Measurements from ENCODE around the gene ITPR1.
A peak's percentile ranks its signal among the peaks of the same experiment; 100 is the strongest.

The ITPR1 gene

GRCh38 chr3:4786431-4786830 is 293.3 kb downstream of the ITPR1 start:
- in situ Hi-C loops (cut with HindIII; ENCODE audit: low sequenced_read_pairs), result no loop called here
- no peak for TF ChIP-seq CTCF (IDR thresholded peaks at IDR 0.05; ENCODE audit: low read depth, low read length)
- no peak for DNase-seq (ENCODE audit: low read depth, low spot score)
- no peak overlapping the region for H3K4me3 ChIP-seq (ENCODE audit: low read depth, low read length)

- TF ChIP-seq CTCF (IDR thresholded peaks at IDR 0.05; ENCODE audit: low read depth, low read length), result no peak
- no peak overlapping the region for H3K4me3 ChIP-seq (ENCODE audit: low read depth, low read length)
- DNase-seq (ENCODE audit: low read depth, low spot score), result no peak
- in situ Hi-C loops (cut with HindIII; ENCODE audit: low sequenced_read_pairs), result no loop called here
These were observed 298.2 kb downstream of the ITPR1 start for GRCh38 chr3:4791358-4791757.

GRCh38 chr3:4793311-4793710 is 300.2 kb downstream of the ITPR1 start:
- in situ Hi-C loops (cut with HindIII; ENCODE audit: low sequenced_read_pairs), result no loop called here
- H3K4me3 ChIP-seq (ENCODE audit: low read depth, low read length), result no peak overlapping the region
- DNase-seq (ENCODE audit: low read depth, low spot score), result no peak
- TF ChIP-seq CTCF (IDR thresholded peaks at IDR 0.05; ENCODE audit: low read depth, low read length), result no peak

GRCh38 chr3:4794331-4794730 is 301.2 kb downstream of the ITPR1 start:
- DNase-seq (ENCODE audit: low read depth, low spot score), result no peak
- H3K4me3 ChIP-seq (ENCODE audit: low read depth, low read length), result no peak overlapping the region
- no peak for TF ChIP-seq CTCF (IDR thresholded peaks at IDR 0.05; ENCODE audit: low read depth, low read length)
- in situ Hi-C loops (cut with HindIII; ENCODE audit: low sequenced_read_pairs), result no loop called here

GRCh38 chr3:4794798-4795197 is 301.6 kb downstream of the ITPR1 start:
- no peak overlapping the region for H3K4me3 ChIP-seq (ENCODE audit: low read depth, low read length)
- in situ Hi-C loops (cut with HindIII; ENCODE audit: low sequenced_read_pairs), result no loop called here
- DNase-seq (ENCODE audit: low read depth, low spot score), result no peak
- no peak for TF ChIP-seq CTCF (IDR thresholded peaks at IDR 0.05; ENCODE audit: low read depth, low read length)

- in situ Hi-C loops (cut with HindIII; ENCODE audit: low sequenced_read_pairs), result no loop called here
- no peak overlapping the region for H3K4me3 ChIP-seq (ENCODE audit: low read depth, low read length)
- no peak for DNase-seq (ENCODE audit: low read depth, low spot score)
- TF ChIP-seq CTCF (IDR thresholded peaks at IDR 0.05; ENCODE audit: low read depth, low read length), result no peak
These were observed 302.8 kb downstream of the ITPR1 start for GRCh38 chr3:4795905-4796304.

- TF ChIP-seq CTCF (IDR thresholded peaks at IDR 0.05; ENCODE audit: low read depth, low read length), result no peak
- in situ Hi-C loops (cut with HindIII; ENCODE audit: low sequenced_read_pairs), result no loop called here
- no peak overlapping the region for H3K4me3 ChIP-seq (ENCODE audit: low read depth, low read length)
- peak; percentile 32 for DNase-seq (ENCODE audit: low read depth, low spot score)
These were observed 304.1 kb downstream of the ITPR1 start for GRCh38 chr3:4797201-4797705.
